HG03558 (cell line): ENCODE results near the gene BTK.

Experiments used
- ATAC-seq: cut with Tn5 transposase; IDR thresholded peaks from one replicate; pipeline ENCODE4 v1.9.1; 2021; ENCODE audit warnings: moderate number of reproducible peaks; ENCODE audit not compliant: unreplicated experiment; ENCODE audit errors: extremely low read depth

BTK gene

GRCh38 chrX:101385795-101386541 lies at the start of gene BTK:
Gene BTK (minus strand): TSS chrX:101386191. CDS start chrX:101375284, 10,907 bp downstream.
- ATAC-seq: peak; percentile 35

DNA sequence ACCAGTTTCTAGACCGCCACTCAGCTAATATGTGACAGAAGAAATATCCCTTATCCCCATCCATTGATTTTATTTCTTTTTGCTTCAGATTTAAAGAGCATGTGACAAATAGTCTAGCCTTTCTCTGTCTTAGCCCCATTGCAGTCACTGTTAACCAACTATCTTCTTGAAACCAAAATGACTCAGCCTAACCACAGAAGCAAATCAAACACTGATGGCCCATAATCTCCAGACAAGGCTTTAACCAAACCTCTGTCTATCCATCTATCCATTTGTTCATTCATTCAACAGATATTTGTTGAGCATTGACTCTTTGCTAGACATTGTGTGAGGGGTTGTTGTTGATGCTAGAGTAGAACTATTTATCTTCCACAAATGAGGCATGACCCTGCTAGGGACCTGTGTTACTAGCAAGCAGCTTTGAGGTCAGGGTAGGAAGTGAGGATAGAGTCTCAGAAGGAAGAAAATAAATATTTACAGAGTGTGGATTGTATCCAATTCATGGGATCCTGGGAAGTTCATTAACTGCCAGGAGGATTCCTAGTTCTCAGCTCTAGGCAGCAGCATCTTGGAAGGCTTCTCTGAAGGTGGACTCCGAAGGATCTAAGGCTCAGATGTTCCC lies 44.6 kb upstream of the BTK start:
- ATAC-seq: peak; percentile 77

DNA sequence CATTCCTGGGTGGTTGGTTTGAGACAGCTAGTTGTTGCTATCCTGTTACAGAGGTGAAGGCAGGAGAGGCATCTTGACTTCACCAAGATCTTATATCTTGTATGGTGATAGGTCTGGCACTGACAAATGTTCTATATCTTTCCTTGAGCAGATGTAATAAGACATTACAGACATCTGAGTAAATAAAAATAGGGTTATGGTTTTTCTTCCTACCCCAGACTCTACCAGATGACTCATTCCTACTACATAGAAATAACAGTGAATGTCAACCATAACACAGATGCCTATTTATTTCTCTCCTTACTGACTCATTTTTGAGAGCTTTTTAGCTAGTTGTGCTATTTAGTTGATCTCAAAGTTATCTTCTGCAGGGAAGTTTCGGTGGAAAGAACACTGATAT lies 43.9 kb upstream of the BTK start:
- ATAC-seq: no peak

DNA sequence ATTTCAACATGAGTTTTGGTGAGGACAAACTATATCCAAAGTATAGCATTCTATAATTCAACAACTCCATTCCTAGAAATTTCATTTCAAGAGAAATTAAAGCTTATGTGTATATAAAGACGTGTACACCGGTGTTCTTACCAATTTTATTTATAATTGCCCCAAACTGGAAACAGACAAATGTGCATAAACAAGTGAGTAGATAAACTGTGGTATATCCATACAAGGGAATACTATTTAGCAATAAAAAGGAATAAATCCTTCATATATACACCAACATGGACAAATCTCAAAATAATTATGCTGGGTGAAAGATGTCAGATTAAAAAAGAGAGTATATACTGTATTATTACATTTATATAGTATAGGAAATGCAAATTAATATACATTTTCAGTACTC lies 42.0 kb upstream of the BTK start:
- no peak for ATAC-seq

DNA sequence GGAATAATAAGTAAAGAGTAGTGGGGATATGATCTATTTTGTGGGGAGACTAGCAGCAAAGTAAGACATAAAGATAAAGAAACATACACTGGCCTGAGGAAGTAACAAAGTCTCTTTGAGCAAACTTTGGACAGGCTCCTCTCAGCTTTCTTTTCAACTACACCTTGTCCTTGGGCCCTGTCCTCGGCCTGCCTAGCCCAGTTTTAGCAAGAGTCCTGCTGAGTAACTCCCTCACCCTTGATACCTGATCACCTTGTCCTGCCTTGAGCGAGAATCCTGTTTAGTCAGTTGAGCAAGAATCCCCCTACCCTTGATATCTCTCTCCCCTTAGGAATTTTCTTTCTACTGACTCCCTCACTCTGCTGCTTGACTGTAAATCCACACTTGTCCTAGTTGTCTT lies 33.5 kb upstream of the BTK start:
- ATAC-seq: no peak

GRCh38 chrX:101417981-101418841 lies 32.2 kb upstream of the BTK start:
- ATAC-seq: no peak

DNA sequence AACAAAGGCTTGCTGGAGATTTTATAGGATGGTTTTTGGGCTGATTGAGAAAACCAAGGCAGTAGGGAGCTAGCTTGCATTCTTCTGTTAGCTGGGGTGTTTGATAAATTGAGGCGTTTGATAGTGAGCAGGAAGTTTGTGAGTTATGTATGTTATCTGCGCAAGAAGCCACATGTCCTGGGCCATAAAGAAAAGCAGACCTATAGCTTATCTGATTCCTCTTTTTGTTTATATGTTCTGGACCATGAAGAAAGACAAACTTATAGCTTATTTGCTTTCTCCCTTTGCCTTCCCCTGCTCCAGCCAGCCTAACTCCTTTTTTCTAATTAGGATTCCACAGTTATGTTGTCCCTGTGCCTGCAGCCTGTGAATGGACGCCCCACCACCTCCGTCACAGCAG lies 31.2 kb upstream of the BTK start:
- no peak for ATAC-seq

- no peak for ATAC-seq
These were observed 30.7 kb upstream of the BTK start for GRCh38 chrX:101416691-101417090.

- no peak for ATAC-seq
These were observed 29.5 kb upstream of the BTK start for GRCh38 chrX:101415180-101416145.

DNA sequence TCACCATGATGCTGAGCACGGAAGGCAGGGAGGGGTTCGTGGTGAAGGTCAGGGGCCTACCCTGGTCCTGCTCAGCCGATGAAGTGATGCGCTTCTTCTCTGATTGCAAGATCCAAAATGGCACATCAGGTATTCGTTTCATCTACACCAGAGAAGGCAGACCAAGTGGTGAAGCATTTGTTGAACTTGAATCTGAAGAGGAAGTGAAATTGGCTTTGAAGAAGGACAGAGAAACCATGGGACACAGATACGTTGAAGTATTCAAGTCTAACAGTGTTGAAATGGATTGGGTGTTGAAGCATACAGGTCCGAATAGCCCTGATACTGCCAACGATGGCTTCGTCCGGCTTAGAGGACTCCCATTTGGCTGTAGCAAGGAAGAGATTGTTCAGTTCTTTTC lies 26.0 kb upstream of the BTK start:
- ATAC-seq: no peak

DNA sequence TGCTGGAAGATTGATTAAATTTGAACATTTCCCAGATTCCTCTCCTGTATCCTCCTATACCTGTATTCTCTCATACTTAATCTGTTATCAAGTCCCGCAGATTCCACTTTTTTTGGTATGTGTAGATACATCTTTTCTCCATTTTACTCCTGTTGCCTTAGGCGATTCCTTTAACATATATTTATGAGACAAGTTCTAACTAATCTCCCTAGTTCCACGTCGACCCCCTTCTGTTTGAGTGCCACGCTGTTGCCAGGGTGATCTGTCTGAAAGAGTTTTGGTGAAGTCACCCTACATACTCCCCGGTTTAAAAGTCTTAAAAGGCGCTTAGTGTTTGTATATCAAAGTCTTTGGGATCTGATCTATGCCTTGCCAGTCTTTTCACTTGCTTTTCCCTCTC lies 24.5 kb upstream of the BTK start:
- ATAC-seq: no peak

DNA sequence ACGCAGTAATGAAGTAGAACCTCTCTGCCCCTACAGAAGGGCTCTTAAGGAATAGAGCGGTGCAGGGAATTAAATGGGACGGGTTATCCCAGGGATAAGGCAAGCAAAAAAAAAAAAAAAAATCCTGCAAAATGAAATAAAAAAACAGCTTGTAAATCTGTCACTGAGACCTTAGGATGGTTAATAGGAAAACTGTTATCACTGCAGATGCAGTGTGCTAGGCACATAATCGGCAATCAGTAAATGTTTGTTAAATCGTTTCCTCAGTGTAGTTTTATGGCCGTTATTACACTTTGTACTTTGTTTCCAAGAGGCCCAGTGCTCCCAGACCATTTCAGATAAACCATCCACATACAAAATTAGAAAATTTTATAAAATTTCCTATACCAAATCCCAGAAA lies 23.1 kb upstream of the BTK start:
- ATAC-seq: no peak

GRCh38 chrX:101408532-101408841 lies 22.5 kb upstream of the BTK start:
- no peak for ATAC-seq

- peak; percentile 94 for ATAC-seq
These were observed 21.9 kb upstream of the BTK start, which contains the start of the genes GLA and HNRNPH2 for GRCh38 chrX:101407748-101408531. Gene GLA (minus strand): TSS chrX:101407925. CDS start chrX:101407903, 22 bp downstream. Gene HNRNPH2 (plus strand): TSS chrX:101408222. CDS start chrX:101411989, 3,767 bp downstream.

DNA sequence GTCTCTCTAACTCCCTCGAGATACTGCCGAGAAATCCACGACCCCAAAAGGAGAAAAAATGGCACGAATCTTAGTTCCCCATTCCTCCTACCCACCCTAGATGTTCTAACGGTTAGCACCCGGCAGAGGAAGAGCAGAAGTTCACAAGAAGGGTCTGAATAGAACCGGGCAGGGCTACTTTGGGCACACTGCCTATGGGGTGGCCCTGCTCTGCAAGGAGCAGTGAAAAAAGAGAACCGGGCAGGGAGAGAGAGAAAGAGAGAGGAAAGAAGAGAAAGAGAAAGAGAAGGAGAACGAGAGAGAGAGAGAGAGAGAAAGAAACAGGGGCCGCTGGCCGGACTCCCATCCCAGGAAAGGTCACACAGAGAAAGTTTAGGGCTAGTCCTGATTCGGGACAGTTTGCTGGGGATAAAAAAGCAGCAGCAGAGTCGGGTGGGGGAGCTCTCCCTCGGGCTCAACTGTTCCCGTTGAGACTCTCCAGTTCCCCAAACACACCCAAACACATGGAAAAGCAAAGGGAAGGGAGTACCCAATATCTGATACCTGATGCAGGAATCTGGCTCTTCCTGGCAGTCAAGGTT lies 21.3 kb upstream of the BTK start:
- no peak for ATAC-seq

DNA sequence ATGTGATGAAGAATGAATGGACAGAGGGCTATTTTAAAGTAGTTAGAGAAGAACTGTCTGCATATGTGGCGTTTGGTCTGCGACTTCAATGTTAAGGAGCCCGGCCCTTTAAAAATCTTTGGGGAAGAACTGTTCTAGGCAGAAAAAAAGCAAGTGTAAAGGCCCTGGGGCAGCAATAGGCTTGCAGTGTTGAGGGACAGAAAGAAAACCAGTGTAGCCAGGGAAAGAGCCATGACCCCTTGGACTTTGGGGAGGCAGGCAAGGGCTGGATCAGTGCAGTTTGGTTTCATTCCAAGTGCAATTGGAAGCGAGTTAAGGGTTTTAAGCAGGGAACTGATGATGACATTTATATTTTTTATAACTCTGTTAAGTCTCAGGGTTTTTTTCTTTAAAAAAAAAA lies 13.8 kb upstream of the BTK start:
- ATAC-seq: no peak

DNA sequence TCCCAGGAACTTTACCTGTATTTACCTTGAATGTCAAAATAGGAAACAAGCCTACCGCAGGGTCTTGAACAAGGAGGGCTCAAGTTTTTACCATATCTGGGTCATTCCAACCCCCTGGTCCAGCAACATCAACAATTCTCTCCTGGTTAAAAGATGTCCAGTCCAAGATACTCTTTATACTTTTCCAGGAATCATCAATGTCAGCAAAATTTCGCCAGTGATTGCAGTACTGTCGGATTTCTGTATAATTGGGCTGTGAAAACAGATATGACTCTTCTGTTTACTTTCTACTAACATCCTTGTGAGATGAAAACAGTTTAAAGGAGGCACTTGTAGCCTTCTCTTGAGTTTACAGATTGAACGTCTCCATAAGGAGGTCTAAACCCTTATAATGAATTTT lies 12.7 kb upstream of the BTK start:
- no peak for ATAC-seq

DNA sequence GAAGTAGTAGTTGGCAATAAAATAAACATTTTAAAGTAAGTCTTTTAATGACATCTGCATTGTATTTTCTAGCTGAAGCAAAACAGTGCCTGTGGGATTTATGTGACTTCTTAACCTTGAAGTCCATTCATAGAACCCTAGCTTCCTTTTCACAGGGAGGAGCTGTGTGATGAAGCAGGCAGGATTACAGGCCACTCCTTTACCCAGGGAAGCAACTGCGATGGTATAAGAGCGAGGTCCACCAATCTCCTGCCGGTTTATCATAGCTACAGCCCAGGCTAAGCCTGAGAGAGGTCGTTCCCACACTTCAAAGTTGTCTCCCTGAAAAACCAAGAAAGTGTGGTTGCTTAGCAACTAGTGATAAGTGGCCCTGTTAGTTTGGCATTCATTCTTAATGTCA lies 11.8 kb upstream of the BTK start:
- ATAC-seq: no peak

DNA sequence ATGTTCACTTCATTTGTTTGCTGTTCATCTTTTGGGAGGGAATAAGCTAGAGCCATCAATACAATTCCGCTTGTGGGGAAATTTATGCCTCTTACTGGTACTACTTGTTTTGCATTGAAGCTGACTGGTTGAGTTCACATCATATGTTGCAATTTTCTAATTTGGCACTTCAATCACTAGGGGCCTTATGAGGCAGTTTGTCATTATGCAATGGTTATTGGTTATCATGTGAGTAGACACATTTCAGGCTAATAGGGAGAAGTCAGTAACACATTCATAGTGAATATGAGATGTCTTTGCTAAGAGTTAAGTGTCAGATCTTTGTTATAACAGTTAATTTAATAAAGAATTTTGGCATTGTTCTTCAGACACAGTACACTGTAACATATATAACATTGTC lies 9.8 kb upstream of the BTK start:
- ATAC-seq: no peak
